ENCODE data around the gene GALNTL6.
"Not testable (repeated sequence)": the region's sequence is repeated elsewhere in the genome, so short reads cannot be mapped to it uniquely, and the experiment has no call there.

GALNTL6 gene

DNA sequence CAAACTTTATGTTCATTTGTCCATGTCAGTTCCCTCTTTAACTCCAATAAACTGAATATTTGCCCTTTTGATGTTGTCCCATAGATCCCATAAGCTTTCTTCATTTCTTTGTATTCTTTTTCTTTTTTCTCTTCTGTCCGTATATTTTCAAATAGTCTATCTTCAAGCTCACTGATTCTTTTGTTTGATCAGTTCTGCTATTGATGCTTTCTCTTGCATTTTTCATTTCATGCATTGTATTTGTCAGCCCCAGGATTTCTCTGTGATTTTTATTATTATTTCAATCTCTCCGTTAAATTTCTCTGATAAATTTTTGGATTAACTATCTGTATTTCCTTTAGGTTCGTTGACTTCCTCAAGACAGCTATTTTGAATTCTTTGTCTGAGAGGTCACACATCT lies 1082.5 kb downstream of the GALNTL6 start:
- H3K9ac ChIP-seq (ENCODE audit: low read depth in 1 of 2, low read length in 2 of 2) = no peak overlapping the region
- H3K4me3 ChIP-seq (ENCODE audit: low read length in 2 of 2) = no peak overlapping the region
- H3K27me3 ChIP-seq (ENCODE audit: control insufficient read depth in 2 of 2, insufficient read depth in 2 of 2, low read length in 2 of 2) = no peaks in the 10 kb centered on the region
- no peaks in the 10 kb centered on the region for H3K36me3 ChIP-seq (ENCODE audit: control insufficient read depth in 2 of 2, insufficient read depth in 2 of 2, low read length in 2 of 2)
- H3K9me3 ChIP-seq (ENCODE audit: control insufficient read depth in 2 of 2, low read length in 2 of 2) = peaks cover 0 to 3% of the 10 kb centered on the region in 2 donors
- no peaks in the 10 kb centered on the region for H3K4me1 ChIP-seq (ENCODE audit: control insufficient read depth in 2 of 2, insufficient read depth in 2 of 2, low read length in 2 of 2)
- H3K27ac ChIP-seq (ENCODE audit: low read depth in 2 of 2, low read length in 2 of 2) = no peak overlapping the region

- Histone ChIP-seq H3K27ac (ENCODE audit: low read depth in 2 of 2, low read length in 2 of 2) (no peak overlapping the region), H3K36me3 (ENCODE audit: control insufficient read depth in 2 of 2, insufficient read depth in 2 of 2, low read length in 2 of 2) (no peaks in the 10 kb centered on the region), H3K9me3 (ENCODE audit: control insufficient read depth in 2 of 2, low read length in 2 of 2) (peaks cover 0 to 3% of the 10 kb centered on the region in 2 donors), H3K4me3 (ENCODE audit: low read length in 2 of 2) (no peak overlapping the region), H3K4me1 (ENCODE audit: control insufficient read depth in 2 of 2, insufficient read depth in 2 of 2, low read length in 2 of 2) (no peaks in the 10 kb centered on the region), H3K9ac (ENCODE audit: low read depth in 1 of 2, low read length in 2 of 2) (no peak overlapping the region), H3K27me3 (ENCODE audit: control insufficient read depth in 2 of 2, insufficient read depth in 2 of 2, low read length in 2 of 2) (no peaks in the 10 kb centered on the region)
Observed at GRCh38 chr4:172897046-172897445, 1083.8 kb downstream of the GALNTL6 start.

- H3K4me3 ChIP-seq (ENCODE audit: low read length in 2 of 2) = no peak overlapping the region
- H3K27me3 ChIP-seq (ENCODE audit: control insufficient read depth in 2 of 2, insufficient read depth in 2 of 2, low read length in 2 of 2) = no peaks in the 10 kb centered on the region
- H3K9me3 ChIP-seq (ENCODE audit: control insufficient read depth in 2 of 2, low read length in 2 of 2) = peaks cover 0 to 3% of the 10 kb centered on the region in 2 donors
- no peaks in the 10 kb centered on the region for H3K4me1 ChIP-seq (ENCODE audit: control insufficient read depth in 2 of 2, insufficient read depth in 2 of 2, low read length in 2 of 2)
- no peak overlapping the region for H3K9ac ChIP-seq (ENCODE audit: low read depth in 1 of 2, low read length in 2 of 2)
- H3K36me3 ChIP-seq (ENCODE audit: control insufficient read depth in 2 of 2, insufficient read depth in 2 of 2, low read length in 2 of 2) = no peaks in the 10 kb centered on the region
- no peak overlapping the region for H3K27ac ChIP-seq (ENCODE audit: low read depth in 2 of 2, low read length in 2 of 2)
Observed at GRCh38 chr4:172898715-172899114, 1085.5 kb downstream of the GALNTL6 start.

DNA sequence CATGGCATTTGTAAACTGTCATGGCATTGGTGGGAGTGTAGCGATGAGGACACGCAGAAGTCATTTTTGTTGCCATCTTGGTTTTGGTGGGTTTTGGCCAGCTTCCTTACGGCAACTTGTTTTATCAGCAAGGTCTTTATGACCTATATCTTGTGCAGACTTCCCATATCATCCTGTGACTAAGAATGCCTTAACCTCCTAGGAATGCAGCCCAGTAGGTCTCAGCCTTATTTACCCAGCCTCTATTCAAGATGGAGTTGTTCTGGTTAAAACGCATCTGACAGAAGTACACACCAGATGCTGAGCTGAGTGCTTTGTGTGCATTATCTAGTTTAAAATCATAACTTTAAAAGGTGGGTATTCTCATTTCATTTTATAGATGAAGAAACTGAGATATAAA lies 1086.7 kb downstream of the GALNTL6 start:
- H3K36me3 ChIP-seq (ENCODE audit: control insufficient read depth in 2 of 2, insufficient read depth in 2 of 2, low read length in 2 of 2) = no peaks in the 10 kb centered on the region
- H3K27ac ChIP-seq (ENCODE audit: low read depth in 2 of 2, low read length in 2 of 2) = no peak overlapping the region
- no peak overlapping the region for H3K4me3 ChIP-seq (ENCODE audit: low read length in 2 of 2)

DNA sequence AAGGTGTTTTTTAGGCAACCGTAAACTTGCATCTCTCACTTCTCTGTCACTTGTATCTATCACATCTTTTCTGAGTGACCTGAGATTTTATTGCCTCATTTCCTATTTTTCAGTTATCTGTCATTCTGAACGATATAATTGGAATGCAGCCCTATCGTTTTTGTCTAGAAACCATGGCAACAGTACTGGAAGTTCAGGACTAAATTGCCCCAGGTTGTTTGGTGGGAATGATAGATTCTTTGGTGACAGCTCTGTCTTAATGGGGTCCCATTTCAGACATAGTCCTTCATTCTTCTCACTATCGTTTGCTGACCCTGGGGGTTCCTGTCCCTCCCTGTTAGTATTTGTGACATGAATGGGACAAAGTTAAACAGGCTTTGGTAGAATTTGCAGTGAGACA lies 1087.7 kb downstream of the GALNTL6 start:
- Histone ChIP-seq H3K36me3 (ENCODE audit: control insufficient read depth in 2 of 2, insufficient read depth in 2 of 2, low read length in 2 of 2) (no peaks in the 10 kb centered on the region), H3K9ac (ENCODE audit: low read depth in 1 of 2, low read length in 2 of 2) (no peak overlapping the region), H3K27ac (ENCODE audit: low read depth in 2 of 2, low read length in 2 of 2) (no peak overlapping the region), H3K4me1 (ENCODE audit: control insufficient read depth in 2 of 2, insufficient read depth in 2 of 2, low read length in 2 of 2) (no peaks in the 10 kb centered on the region), H3K4me3 (ENCODE audit: low read length in 2 of 2) (no peak overlapping the region), H3K27me3 (ENCODE audit: control insufficient read depth in 2 of 2, insufficient read depth in 2 of 2, low read length in 2 of 2) (no peaks in the 10 kb centered on the region), H3K9me3 (ENCODE audit: control insufficient read depth in 2 of 2, low read length in 2 of 2) (peaks cover 0 to 3% of the 10 kb centered on the region in 2 donors)

More for the DNA sequence above, 1086.7 kb downstream of the GALNTL6 start:
- Histone ChIP-seq H3K4me1 (ENCODE audit: control insufficient read depth in 2 of 2, insufficient read depth in 2 of 2, low read length in 2 of 2) (no peaks in the 10 kb centered on the region), H3K9ac (ENCODE audit: low read depth in 1 of 2, low read length in 2 of 2) (no peak overlapping the region), H3K27me3 (ENCODE audit: control insufficient read depth in 2 of 2, insufficient read depth in 2 of 2, low read length in 2 of 2) (no peaks in the 10 kb centered on the region), H3K9me3 (ENCODE audit: control insufficient read depth in 2 of 2, low read length in 2 of 2) (peaks cover 0 to 3% of the 10 kb centered on the region in 2 donors)

DNA sequence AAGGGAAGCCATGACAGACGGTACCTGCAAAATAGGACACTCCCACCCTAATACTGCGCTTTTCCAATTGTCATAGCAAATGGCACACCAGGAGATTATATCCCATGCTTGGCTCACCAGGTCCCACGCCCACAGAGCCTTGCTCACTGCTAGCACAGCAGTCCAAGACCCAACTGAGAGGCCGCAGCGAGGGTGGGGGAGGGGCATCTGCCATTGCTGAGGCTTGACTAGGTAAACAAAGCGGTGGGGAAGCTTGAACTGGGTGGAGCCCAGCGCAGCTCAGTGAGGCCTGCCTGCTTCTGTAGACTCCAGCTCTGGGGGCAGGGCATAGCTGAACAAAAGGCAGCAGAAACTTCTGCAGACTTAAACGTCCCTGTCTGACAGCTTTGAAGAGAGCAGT lies 1099.3 kb downstream of the GALNTL6 start:
- H3K36me3 ChIP-seq (ENCODE audit: control insufficient read depth in 2 of 2, insufficient read depth in 2 of 2, low read length in 2 of 2); H3K4me3 ChIP-seq (ENCODE audit: low read length in 2 of 2); H3K27ac ChIP-seq (ENCODE audit: low read depth in 2 of 2, low read length in 2 of 2); H3K9ac ChIP-seq (ENCODE audit: low read depth in 1 of 2, low read length in 2 of 2); H3K4me1 ChIP-seq (ENCODE audit: control insufficient read depth in 2 of 2, insufficient read depth in 2 of 2, low read length in 2 of 2); H3K27me3 ChIP-seq (ENCODE audit: control insufficient read depth in 2 of 2, insufficient read depth in 2 of 2, low read length in 2 of 2); H3K9me3 ChIP-seq (ENCODE audit: control insufficient read depth in 2 of 2, low read length in 2 of 2): not testable (repeated sequence)

DNA sequence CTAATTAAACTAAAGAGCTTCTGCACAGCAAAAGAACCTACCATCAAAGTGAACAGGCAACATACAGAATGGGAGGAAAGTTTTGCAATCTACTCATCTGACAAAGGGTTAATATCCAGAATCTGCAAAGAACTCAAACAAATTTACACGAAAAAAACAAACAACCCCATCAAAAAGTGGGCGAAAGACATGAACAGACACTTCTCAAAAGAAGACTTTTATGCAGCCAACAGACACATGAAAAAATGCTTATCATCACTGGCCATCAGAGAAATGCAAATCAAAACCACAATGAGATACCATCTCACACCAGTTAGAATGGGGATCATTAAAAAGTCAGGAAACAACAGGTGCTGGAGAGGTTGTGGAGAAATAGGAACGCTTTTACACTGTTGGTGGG lies 1104.2 kb downstream of the GALNTL6 start:
- H3K4me1 ChIP-seq (ENCODE audit: control insufficient read depth in 2 of 2, insufficient read depth in 2 of 2, low read length in 2 of 2); H3K9me3 ChIP-seq (ENCODE audit: control insufficient read depth in 2 of 2, low read length in 2 of 2); H3K27me3 ChIP-seq (ENCODE audit: control insufficient read depth in 2 of 2, insufficient read depth in 2 of 2, low read length in 2 of 2); H3K4me3 ChIP-seq (ENCODE audit: low read length in 2 of 2); H3K27ac ChIP-seq (ENCODE audit: low read depth in 2 of 2, low read length in 2 of 2); H3K9ac ChIP-seq (ENCODE audit: low read depth in 1 of 2, low read length in 2 of 2); H3K36me3 ChIP-seq (ENCODE audit: control insufficient read depth in 2 of 2, insufficient read depth in 2 of 2, low read length in 2 of 2): not testable (repeated sequence)

GRCh38 chr4:172919269-172919668 lies 1106.1 kb downstream of the GALNTL6 start:
- Histone ChIP-seq H3K27me3 (ENCODE audit: control insufficient read depth in 2 of 2, insufficient read depth in 2 of 2, low read length in 2 of 2) (no peaks in the 10 kb centered on the region), H3K36me3 (ENCODE audit: control insufficient read depth in 2 of 2, insufficient read depth in 2 of 2, low read length in 2 of 2) (no peaks in the 10 kb centered on the region)

DNA sequence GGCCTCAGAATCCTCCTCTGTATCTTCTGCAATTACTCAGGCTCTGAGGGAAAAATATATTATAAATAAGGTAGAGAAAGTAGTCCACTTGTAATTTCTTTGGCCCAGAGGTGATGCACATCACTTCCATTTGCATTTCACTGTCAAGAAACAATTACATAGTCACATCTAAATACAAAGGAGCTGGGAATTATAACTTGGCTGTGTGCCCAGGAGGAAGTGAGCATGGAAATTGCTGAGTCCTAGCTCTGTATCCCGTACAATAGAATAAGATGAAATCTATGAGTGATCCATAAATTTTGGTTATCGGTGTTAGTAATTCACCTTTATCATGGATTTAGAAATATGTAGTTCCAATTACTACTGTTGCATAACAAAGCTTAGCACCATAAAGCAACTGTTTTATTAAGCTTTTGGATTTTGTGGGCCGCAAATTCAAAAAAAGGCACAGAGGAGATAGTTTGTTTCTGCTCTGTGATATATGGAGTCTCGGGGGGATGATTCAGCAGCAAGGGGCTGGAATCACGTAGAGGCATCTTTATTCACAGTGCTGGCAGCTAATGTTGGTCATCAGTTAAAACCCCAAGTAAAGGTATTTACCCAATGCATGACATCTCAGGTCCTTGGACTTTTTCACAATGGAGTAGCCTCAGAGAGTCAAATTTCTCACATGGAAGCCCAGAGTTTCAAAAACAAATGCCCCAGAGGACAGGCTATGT lies 1114.1 kb downstream of the GALNTL6 start:
- H3K9me3 ChIP-seq (ENCODE audit: control insufficient read depth in 2 of 2, low read length in 2 of 2) = no peaks in the 10 kb centered on the region
- H3K9ac ChIP-seq (ENCODE audit: low read depth in 1 of 2, low read length in 2 of 2) = no peak overlapping the region
- no peak overlapping the region for H3K4me3 ChIP-seq (ENCODE audit: low read length in 2 of 2)
- H3K36me3 ChIP-seq (ENCODE audit: control insufficient read depth in 2 of 2, insufficient read depth in 2 of 2, low read length in 2 of 2) = no peaks in the 10 kb centered on the region
- H3K4me1 ChIP-seq (ENCODE audit: control insufficient read depth in 2 of 2, insufficient read depth in 2 of 2, low read length in 2 of 2) = no peaks in the 10 kb centered on the region
- no peak overlapping the region for H3K27ac ChIP-seq (ENCODE audit: low read depth in 2 of 2, low read length in 2 of 2)
- H3K27me3 ChIP-seq (ENCODE audit: control insufficient read depth in 2 of 2, insufficient read depth in 2 of 2, low read length in 2 of 2) = no peaks in the 10 kb centered on the region

More at GRCh38 chr4:172919269-172919668, 1106.1 kb downstream of the GALNTL6 start:
- H3K4me1 ChIP-seq (ENCODE audit: control insufficient read depth in 2 of 2, insufficient read depth in 2 of 2, low read length in 2 of 2) = no peaks in the 10 kb centered on the region
- H3K27ac ChIP-seq (ENCODE audit: low read depth in 2 of 2, low read length in 2 of 2) = no peak overlapping the region
- no peak overlapping the region for H3K4me3 ChIP-seq (ENCODE audit: low read length in 2 of 2)
- H3K9ac ChIP-seq (ENCODE audit: low read depth in 1 of 2, low read length in 2 of 2) = no peak overlapping the region
- H3K9me3 ChIP-seq (ENCODE audit: control insufficient read depth in 2 of 2, low read length in 2 of 2) = no peaks in the 10 kb centered on the region

GRCh38 chr4:172928347-172928746 lies 1115.1 kb downstream of the GALNTL6 start:
- H3K27me3 ChIP-seq (ENCODE audit: control insufficient read depth in 2 of 2, insufficient read depth in 2 of 2, low read length in 2 of 2) = no peaks in the 10 kb centered on the region
- H3K9me3 ChIP-seq (ENCODE audit: control insufficient read depth in 2 of 2, low read length in 2 of 2) = no peaks in the 10 kb centered on the region
- H3K4me3 ChIP-seq (ENCODE audit: low read length in 2 of 2) = no peak overlapping the region
- H3K9ac ChIP-seq (ENCODE audit: low read depth in 1 of 2, low read length in 2 of 2) = no peak overlapping the region
- H3K36me3 ChIP-seq (ENCODE audit: control insufficient read depth in 2 of 2, insufficient read depth in 2 of 2, low read length in 2 of 2) = no peaks in the 10 kb centered on the region
- H3K27ac ChIP-seq (ENCODE audit: low read depth in 2 of 2, low read length in 2 of 2) = no peak overlapping the region
- H3K4me1 ChIP-seq (ENCODE audit: control insufficient read depth in 2 of 2, insufficient read depth in 2 of 2, low read length in 2 of 2) = no peaks in the 10 kb centered on the region
